T-helper 2 cell treated with Interferon-gamma antibody and Interleukin-4, amounts not matched to agents 100 ng/mL and 5 ng/mL, for 36 hours (primary cell): ENCODE data around the gene TLR8. TPM values are rescaled to one million over a fixed set of nuclear protein-coding genes. Genes with fewer than 3 reads are reported as not detected.
"Not testable (repeated sequence)": the region's sequence is repeated elsewhere in the genome, so short reads cannot be mapped to it uniquely, and the experiment has no call there.

ENCODE experiments used
- intact Hi-C: fragments of 100-400 bp; cut with micrococcal nuclease; formaldehyde crosslinking; loops from one replicate; pipeline ENCODE4 v1.15.1; 2023
- total RNA-seq: library from RNA; stranded (reverse); gene quantifications from 2 replicates; pipeline ENCODE4 v1.2.3, GENCODE V29; 2022

TLR8 gene
- total RNA-seq, 1 donor from 2014 or later: not detected

DNA sequence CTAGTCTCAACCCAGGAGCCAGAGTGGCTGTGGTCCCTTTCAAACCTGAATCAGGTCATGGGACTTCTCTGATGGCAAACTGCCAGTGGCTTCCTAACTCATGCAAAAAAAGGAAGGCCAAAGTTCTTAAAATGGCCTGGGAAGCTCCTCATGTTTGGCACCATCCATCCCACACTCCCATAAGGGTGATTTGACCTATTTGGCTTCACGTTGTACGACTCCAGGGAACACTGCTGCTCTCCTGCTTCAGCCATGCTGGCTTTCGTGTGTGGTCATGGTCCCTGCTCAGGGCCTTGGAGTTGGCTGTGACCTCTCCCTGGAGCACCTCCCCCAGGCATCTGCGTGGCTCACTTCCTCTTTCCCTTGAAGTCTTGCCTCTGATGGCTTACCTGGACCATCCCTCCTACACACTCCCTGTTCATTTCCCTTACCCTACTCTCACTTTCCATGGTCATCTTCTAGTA lies 55.7 kb downstream of the TLR8 start:
- intact Hi-C loops: no loop called here

DNA sequence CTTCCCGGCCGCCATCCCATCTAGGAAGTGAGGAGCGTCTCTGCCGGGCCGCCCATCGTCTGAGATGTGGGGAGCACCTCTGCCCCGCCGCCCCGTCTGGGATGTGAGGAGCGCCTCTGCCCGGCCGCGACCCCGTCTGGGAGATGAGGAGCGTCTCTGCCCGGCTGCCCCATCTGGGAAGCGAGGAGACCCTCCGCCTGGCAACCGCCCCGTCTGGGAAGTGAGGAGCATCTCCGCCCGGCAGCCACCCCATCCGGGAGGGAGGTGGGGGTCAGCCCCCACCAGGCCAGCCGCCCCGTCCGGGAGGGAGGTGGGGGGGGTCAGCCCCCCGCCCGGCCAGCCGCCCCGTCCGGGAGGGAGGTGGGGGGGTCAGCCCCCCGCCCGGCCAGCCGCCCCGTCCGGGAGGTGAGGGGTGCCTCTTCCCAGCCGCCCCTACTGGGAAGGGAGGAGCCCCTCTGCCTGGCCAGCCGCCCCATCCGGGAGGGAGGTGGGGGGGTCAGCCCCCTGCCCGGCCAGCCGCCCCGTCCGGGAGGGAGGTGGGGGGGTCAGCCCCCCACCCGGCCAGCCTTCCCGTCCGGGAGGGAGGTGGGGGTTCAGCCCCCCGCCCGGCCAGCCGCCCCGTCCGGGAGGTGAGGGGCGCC lies 56.9 kb downstream of the TLR8 start:
- intact Hi-C loops: not testable (repeated sequence)

DNA sequence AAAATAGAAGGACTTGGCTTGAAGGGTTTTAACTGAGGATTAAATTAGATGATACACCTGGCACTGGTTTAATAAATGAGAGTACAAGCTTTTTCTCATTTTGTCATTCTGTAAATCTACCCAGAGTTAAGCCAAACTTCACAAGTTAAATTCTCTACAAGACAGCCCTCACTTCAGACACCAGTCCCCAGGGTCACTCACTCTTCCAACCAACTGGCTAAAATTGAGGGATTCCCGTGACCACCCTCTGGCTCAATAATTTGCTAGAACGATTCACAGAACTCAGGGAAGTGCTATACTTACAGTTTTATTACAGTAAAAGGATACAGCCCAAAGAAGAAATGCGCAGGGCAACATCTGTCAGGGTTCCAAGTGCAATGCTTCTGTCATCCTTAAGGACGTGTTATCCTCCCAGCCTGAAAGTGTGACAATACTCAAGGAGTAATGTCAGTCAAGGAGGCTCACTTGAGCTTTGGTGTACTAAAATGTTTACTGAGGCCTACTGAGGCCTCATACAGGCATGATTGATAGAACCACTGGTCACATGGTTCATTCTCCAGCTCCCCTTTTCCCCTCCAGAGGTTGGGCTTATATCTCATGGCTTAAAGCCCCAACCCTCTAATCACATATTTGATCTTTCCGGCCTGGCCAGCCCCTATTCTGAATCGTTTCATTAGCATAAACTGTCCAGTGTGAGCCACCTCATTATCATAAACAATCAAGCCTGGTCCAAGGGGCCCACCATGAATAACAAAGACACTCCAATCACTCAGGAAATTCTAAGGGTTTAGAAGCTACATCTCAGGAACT lies 58.9 kb downstream of the TLR8 start:
- intact Hi-C loops: no loop called here

DNA sequence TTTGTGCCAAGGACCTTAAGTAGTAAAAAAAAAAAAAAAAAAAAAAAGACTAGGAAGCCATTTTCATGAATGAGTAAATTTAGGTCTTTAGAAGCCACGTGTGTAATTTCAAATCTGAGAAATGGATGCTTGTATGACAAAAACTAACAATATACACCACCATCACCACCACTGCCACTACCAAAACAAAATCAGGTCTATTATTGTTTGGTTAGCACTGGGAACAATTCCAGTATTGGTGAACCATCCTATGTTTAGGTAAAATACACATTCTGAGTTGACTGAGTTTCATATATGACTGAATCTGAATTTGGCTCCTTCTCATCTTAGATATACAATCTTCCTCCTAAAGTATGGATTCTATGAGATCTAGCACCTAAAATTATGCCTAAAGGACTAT lies 59.7 kb downstream of the TLR8 start:
- intact Hi-C loops: no loop called here

DNA sequence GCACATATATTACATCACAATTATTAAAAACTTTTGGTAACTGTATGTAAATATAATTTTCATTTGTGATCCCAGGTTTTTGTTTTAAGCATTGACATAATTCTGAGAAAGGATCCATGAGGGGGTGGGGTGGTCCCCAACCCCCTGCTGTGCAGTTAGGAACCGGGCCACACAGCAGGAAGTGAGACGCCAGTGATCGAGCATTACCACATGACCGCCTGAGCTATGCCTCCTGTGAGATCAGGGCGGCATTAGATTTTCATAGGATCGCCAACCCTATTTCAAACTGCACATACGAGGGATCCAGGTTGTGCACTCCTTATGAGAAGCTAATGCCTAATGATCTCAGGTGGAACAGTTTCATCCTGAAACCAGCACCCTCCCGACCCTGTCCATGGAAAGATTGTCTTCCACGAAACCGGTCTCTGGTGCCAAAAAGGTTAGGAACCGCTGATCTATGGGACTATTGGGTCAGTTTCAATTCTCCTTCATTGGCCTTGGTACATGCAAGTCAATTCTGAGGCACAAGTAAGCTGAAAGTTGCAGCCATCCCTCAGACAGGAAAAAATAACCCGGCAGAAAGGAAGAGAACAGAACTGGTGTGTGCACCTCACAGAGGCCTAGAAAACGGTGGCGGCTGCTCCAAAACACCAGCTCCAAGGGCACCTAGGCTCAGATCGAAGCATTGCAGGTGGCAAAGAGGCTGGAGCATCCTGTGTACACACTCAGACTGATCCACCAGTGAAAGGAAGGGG lies 61.5 kb downstream of the TLR8 start:
- intact Hi-C loops: no loop called here

DNA sequence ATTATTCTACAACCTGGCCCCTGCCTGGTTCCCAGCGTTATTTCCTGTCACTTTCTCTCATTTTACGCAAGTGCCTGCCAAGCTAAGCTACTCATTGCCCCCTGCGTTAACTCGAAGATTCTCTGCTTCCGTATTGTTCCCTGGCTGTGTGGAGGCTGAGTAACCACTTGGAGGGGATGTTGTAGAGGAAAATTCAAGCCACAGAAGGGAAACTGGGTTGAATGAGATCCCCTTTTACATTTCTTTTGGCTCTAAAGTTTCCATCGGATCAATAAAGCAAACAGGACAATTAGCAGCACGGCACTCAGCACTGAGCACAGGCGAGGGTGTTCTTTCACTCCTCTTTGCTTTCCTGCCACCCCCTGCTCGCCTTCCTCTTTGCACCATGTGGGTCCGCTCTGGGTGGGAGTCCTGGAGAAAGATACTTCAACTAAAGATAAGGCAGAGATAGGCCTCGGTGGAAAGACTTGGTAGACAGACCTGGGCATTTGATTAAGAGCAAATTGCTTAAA lies 64.3 kb downstream of the TLR8 start:
- intact Hi-C loops: loop anchor here (1.0 kb wide), 1 partner anchor 19 kb away; no protein-coding TSS in a partner anchor

DNA sequence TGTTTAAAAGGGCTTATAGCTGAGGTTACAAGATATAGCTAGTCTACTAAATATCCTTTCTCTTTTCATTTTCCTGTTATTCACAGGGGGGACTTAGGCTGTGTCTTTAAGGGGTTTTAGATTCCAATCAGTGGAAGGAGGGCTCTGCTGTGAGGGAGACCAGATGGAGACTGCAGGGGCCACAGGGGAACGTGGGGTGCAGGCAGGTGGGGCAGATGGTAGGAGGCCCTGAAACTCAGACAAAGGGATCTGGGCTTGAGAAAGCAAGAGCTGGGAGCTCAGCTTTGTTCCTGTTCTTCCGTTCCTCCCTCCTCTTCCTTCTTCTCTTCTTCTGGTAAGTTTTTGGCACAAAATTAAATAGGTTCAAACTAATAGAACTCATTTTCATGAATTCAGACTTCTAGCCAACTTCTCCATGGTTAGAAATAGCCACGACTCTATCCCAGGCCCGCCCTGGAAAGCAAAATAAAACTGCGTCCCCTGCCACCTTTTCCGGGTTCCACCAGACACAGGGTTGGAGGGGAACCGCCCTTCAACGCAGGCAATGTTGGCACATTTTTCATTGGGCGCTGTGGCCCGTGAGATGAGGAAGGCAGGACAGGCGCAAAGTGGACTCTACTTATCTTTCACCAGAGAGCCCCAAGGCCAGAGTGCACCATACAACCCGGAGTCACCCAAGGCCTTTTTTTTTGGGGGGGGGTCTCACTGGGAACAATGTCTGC lies 65.0 kb downstream of the TLR8 start:
- intact Hi-C loops: no loop called here

DNA sequence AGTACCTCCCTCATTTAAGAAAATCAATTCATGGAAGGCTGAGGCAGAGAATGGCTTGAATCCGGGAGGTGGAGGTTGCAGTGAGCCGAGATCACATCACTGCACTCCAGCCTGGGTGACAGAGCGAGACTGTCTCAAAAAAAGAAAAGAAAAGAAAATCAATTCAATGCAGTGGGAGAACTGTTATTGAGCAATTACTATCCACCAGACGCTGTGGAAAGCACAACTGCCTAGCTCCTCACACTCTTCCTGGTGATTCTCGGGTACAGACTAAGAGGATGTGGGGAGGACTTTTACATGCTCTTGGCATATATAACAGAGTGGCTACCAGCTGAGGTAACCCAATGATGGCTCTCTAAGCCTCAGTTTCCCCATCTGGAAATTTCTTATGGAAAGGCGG lies 65.8 kb downstream of the TLR8 start:
- intact Hi-C loops: no loop called here

Other genes starting within 250 kb of the TLR8 start
- 78.3 and 79.1 TPM in 2 replicates for gene PRPS2, start 115.2 kb upstream of the TLR8 start, total RNA-seq
- gene TLR7, start 39.5 kb upstream of the TLR8 start, total RNA-seq: not detected in 2 replicates
- 11,581 and 11,751 TPM in 2 replicates for gene TMSB4X, start 68.5 kb downstream of the TLR8 start, total RNA-seq
- gene FAM9C, start 138.0 kb downstream of the TLR8 start, total RNA-seq: not detected in 2 replicates